H1 (cell line): ENCODE data around the gene GABRE. TPM values are rescaled to one million over a fixed set of nuclear protein-coding genes. Genes with fewer than 3 reads are reported as not detected.

Experiments
- CTCF ChIA-PET: fragments of 300-600 bp; sonication (Branson Sonifier 250); formaldehyde crosslinking; loops from one replicate; lab custom pipeline; 2021; ENCODE audit not compliant: partially characterized antibody; lab: Charles Lee
- POLR2A ChIA-PET: fragments of 300-600 bp; sonication (Branson Sonifier 250); formaldehyde crosslinking; loops from one replicate; lab custom pipeline; 2021; ENCODE audit warnings: inconsistent platforms; ENCODE audit not compliant: partially characterized antibody; lab: Charles Lee
- DNase-seq, 2 experiments: peaks; one replicate each; pipeline versions ENCODE4 v3.0.0 to v3.0.0-alpha.2; 2010 to 2022; ENCODE audit warnings: low spot score in 2 of 2, low read depth in 1 of 2, mixed read lengths in 1 of 2
- FAIRE-seq: peaks from 2 replicates; lab custom pipeline; 2011; peaks lifted over from hg19 to GRCh38; lab: Jason Lieb, UNC
- H2AFZ ChIP-seq: 2 replicates; pipeline ENCODE4 v1.8.1; 2012; ENCODE audit warnings: low read length, inconsistent platforms
- H2AK5ac ChIP-seq: 2 replicates; pipeline ENCODE4 v1.6.1; 2013; ENCODE audit warnings: low read depth, low read length
- H2BK120ac ChIP-seq: replicated peaks from 2 replicates; pipeline ENCODE3; 2013; ENCODE audit warnings: low read depth, low read length, inconsistent platforms
- H2BK12ac ChIP-seq: 2 replicates; pipeline ENCODE4 v1.6.1; 2013; ENCODE audit warnings: low read depth, low read length
- H2BK15ac ChIP-seq: 2 replicates; pipeline ENCODE4 v1.6.1; 2013; ENCODE audit warnings: low read length
- H2BK20ac ChIP-seq: 2 replicates; pipeline ENCODE4 v1.6.1; 2013; ENCODE audit warnings: low read length
- H2BK5ac ChIP-seq: 2 replicates; pipeline ENCODE4 v1.6.1; 2013; ENCODE audit warnings: low read depth, low read length
- H3K14ac ChIP-seq: 2 replicates; pipeline ENCODE4 v1.6.1; 2013; ENCODE audit warnings: inconsistent platforms; ENCODE audit not compliant: insufficient read length
- H3K18ac ChIP-seq: 2 replicates; pipeline ENCODE4 v1.6.1; 2013; ENCODE audit warnings: low read length; ENCODE audit errors: extremely low read depth
- H3K23ac ChIP-seq: 2 replicates; pipeline ENCODE4 v1.6.1; 2013; ENCODE audit warnings: inconsistent platforms; ENCODE audit not compliant: insufficient read length
- H3K23me2 ChIP-seq: 2 replicates; pipeline ENCODE4 v1.6.1; 2013; ENCODE audit warnings: low read depth, low read length
- H3K27ac ChIP-seq: 2 replicates; pipeline ENCODE4 v1.6.1; 2011; ENCODE audit warnings: low read depth, low read length, inconsistent platforms
- H3K27me3 ChIP-seq, 4 experiments: replicated peaks in 1 of 4; 1 replicate in 1 of 4; 2 replicates in 3 of 4; pipeline versions ENCODE4 v1.6.1 to v1.8.1; 2011 to 2013; ENCODE audit warnings: low read length in 3 of 4, mild to moderate bottlenecking in 3 of 4, inconsistent platforms in 2 of 4, mixed read lengths in 2 of 4, moderate library complexity in 1 of 4; ENCODE audit not compliant: control insufficient read depth in 3 of 4, insufficient read depth in 3 of 4; ENCODE audit errors: extremely low read depth in 1 of 4
- H3K36me3 ChIP-seq, 4 experiments: 2 replicates each; pipeline versions ENCODE4 v1.6.1 to v1.8.1; 2011 to 2013; ENCODE audit warnings: mild to moderate bottlenecking in 4 of 4, low read length in 3 of 4, moderate library complexity in 2 of 4, control low read depth in 1 of 4, inconsistent platforms in 1 of 4; ENCODE audit not compliant: insufficient read depth in 4 of 4, control insufficient read depth in 2 of 4
- H3K4ac ChIP-seq: replicated peaks from 2 replicates; pipeline ENCODE3; 2013; ENCODE audit warnings: low read length, low read depth, mixed read lengths, inconsistent platforms; ENCODE audit not compliant: insufficient read length
- H3K4me1 ChIP-seq, 4 experiments: replicated peaks in 1 of 4; 1 replicate in 1 of 4; 2 replicates in 3 of 4; pipeline versions ENCODE4 v1.6.1 to v1.8.1; 2011 to 2013; ENCODE audit warnings: low read length in 3 of 4, inconsistent platforms in 2 of 4, mixed read lengths in 1 of 4; ENCODE audit not compliant: insufficient read depth in 4 of 4, control insufficient read depth in 3 of 4
- H3K4me2 ChIP-seq, 2 experiments: 2 replicates each; pipeline versions ENCODE4 v1.6.1 to v1.8.1; 2011 to 2013; ENCODE audit warnings: low read depth in 2 of 2, low read length in 2 of 2, control low read depth in 1 of 2, inconsistent platforms in 1 of 2, mild to moderate bottlenecking in 1 of 2; ENCODE audit not compliant: insufficient read depth in 1 of 2
- H3K4me3 ChIP-seq, 4 experiments: fragments of 200-600, 300-600 bp in 1 of 4; sonication (generic), shearing (Covaris generic), sonication (Bioruptor Twin) in 1 of 4; 2 replicates each; pipeline versions ENCODE4 v1.5.1 to v1.8.1; 2011 to 2016; ENCODE audit warnings: low read length in 4 of 4, low read depth in 3 of 4, control low read depth in 2 of 4, inconsistent platforms in 2 of 4, mild to moderate bottlenecking in 2 of 4, mixed read lengths in 1 of 4, moderate library complexity in 1 of 4; ENCODE audit not compliant: insufficient read depth in 2 of 4; ENCODE audit errors: extremely low read depth in 1 of 4
- H3K56ac ChIP-seq: replicated peaks from 2 replicates; pipeline ENCODE3; 2013; ENCODE audit warnings: low read depth, mild to moderate bottlenecking, mixed read lengths, low read length, inconsistent platforms; ENCODE audit not compliant: insufficient read length
- H3K79me1 ChIP-seq: 2 replicates; pipeline ENCODE4 v1.6.1; 2013; ENCODE audit warnings: low read depth, low read length, control low read depth
- H3K79me2 ChIP-seq, 2 experiments: 2 replicates each; pipeline versions ENCODE4 v1.6.1 to v1.8.1; 2012 to 2013; ENCODE audit warnings: low read length in 2 of 2, mild to moderate bottlenecking in 2 of 2, inconsistent platforms in 1 of 2; ENCODE audit not compliant: insufficient read depth in 2 of 2, control insufficient read depth in 1 of 2
- H3K9ac ChIP-seq, 4 experiments: replicated peaks in 1 of 4; 1 replicate in 1 of 4; 2 replicates in 3 of 4; pipeline versions ENCODE4 v1.6.1 to v1.8.1; 2011 to 2013; ENCODE audit warnings: low read depth in 3 of 4, low read length in 3 of 4, control low read depth in 2 of 4, mild to moderate bottlenecking in 2 of 4, moderate library complexity in 2 of 4, inconsistent platforms in 1 of 4; ENCODE audit errors: extremely low read depth in 1 of 4
- H3K9me3 ChIP-seq, 2 experiments: 2 replicates each; pipeline versions ENCODE4 v1.6.1 to v1.8.1; 2012 to 2013; ENCODE audit warnings: mild to moderate bottlenecking in 2 of 2, moderate library complexity in 2 of 2, control low read depth in 1 of 2, inconsistent platforms in 1 of 2, low read depth in 1 of 2, low read length in 1 of 2, mixed read lengths in 1 of 2; ENCODE audit not compliant: insufficient read depth in 2 of 2
- H4K20me1 ChIP-seq, 2 experiments: replicated peaks in 1 of 2; 2 replicates each; pipeline versions ENCODE3 to v1.8.1; 2011 to 2013; ENCODE audit warnings: inconsistent platforms in 2 of 2, low read length in 2 of 2, mild to moderate bottlenecking in 1 of 2; ENCODE audit not compliant: insufficient read depth in 2 of 2, control insufficient read depth in 1 of 2
- H4K5ac ChIP-seq: 2 replicates; pipeline ENCODE4 v1.6.1; 2013; ENCODE audit warnings: low read length, low read depth, mixed read lengths, inconsistent platforms; ENCODE audit not compliant: insufficient read length
- H4K8ac ChIP-seq: 2 replicates; pipeline ENCODE4 v1.8.0; 2013; ENCODE audit warnings: mild to moderate bottlenecking, moderate library complexity, low read length, inconsistent platforms; ENCODE audit not compliant: insufficient read depth; ENCODE audit errors: extremely low read depth
- H4K91ac ChIP-seq: replicated peaks from 2 replicates; pipeline ENCODE3; 2013; ENCODE audit warnings: low read length, mixed read lengths, inconsistent platforms; ENCODE audit not compliant: insufficient read length
- CHD1 ChIP-seq: IDR thresholded peaks from 2 replicates; pipeline ENCODE4 v1.6.1; 2012; ENCODE audit warnings: low read depth, low read length, improper control_type of control experiment
- CREB1 ChIP-seq: IDR thresholded peaks from 2 replicates; pipeline ENCODE4 v1.6.1; 2012; ENCODE audit warnings: inconsistent platforms
- EP300 ChIP-seq, 2 experiments: IDR thresholded peaks; 1 replicate in 1 of 2; 2 replicates in 1 of 2; pipeline ENCODE4 v1.6.1; 2011 to 2012; ENCODE audit warnings: low read depth in 2 of 2, low read length in 2 of 2, mild to moderate bottlenecking in 2 of 2, borderline replicate concordance in 1 of 2, inconsistent platforms in 1 of 2, moderate library complexity in 1 of 2
- MAFK ChIP-seq: IDR thresholded peaks from 2 replicates; pipeline ENCODE4 v1.6.1; 2012; ENCODE audit warnings: low read depth, mild to moderate bottlenecking, improper control_type of control experiment, low read length
- WGBS, 2 experiments: shearing (Covaris generic) in 1 of 2; methylation state at CpG; one replicate each; pipeline versions ENCODE4 v1.1.6 to v1.1.7; 2013 to 2015; ENCODE audit warnings: low lambda C conversion rate in 2 of 2, mixed read lengths in 2 of 2, inconsistent platforms in 1 of 2, low coverage in 1 of 2, missing lambda C conversion rate in 1 of 2; ENCODE audit not compliant: insufficient replicate concordance in 2 of 2, insufficient coverage in 1 of 2, insufficient read length in 1 of 2; ENCODE audit errors: extremely low coverage in 1 of 2, missing lambda C conversion rate in 1 of 2; 5-methylcytosine and 5-hydroxymethylcytosine counted together
- polyA plus RNA-seq, 7 experiments: library from polyadenylated mRNA; depleted of rRNA in 3 of 7; stranded (reverse) in 5 of 7; unstranded in 2 of 7; fragments of >200 nt in 5 of 7; fragments of 200-250 nt in 2 of 7; gene quantifications; 1 replicate in 5 of 7; 2 replicates in 1 of 7; 4 replicates in 1 of 7; pipeline versions ENCODE4 v1.2.1 to v1.2.3, GENCODE V29; 2011 to 2013; ENCODE audit warnings: missing spikeins in 2 of 7, mixed read lengths in 2 of 7
- total RNA-seq: library from RNA; stranded (reverse); fragmentation: NEBNext Ultra II Directional; extraction: Animal tissue kit (Norgen Biotek cat#: 25700); gene quantifications from 2 replicates; pipeline ENCODE4 v1.2.1, GENCODE V29; 2021

Gene GABRE
- total and polyA plus RNA-seq, 2 of the 8 experiments (the other 6 are each of a cell fraction or from before 2014, with no cell fraction given), result 5.5 to 7.0 TPM

DNA sequence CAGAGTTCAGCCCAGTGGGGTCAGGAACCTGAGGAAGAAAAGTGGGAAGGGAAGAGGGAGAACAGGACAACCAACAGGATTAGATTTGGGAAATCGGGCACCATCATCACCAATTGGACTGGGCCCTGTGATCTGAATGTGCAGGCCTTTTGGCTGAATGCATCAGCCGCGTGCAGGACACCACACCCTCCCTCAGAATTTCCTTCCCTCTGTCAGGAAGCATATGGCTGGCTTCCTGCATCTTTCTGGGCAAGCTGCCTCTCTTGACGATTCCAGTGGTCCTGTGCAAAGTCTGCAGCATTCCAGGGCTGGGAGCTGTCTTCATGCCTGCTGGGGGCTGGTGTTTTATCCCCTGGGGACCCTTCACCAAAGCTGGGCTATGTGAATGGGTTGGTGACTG lies 45.4 kb downstream of the GABRE start:
- TF ChIP-seq EP300 (IDR thresholded peaks at IDR 0.05; ENCODE audit: borderline replicate concordance in 1 of 2, low read depth in 2 of 2, low read length in 2 of 2), result no peak
- no peak for TF ChIP-seq MAFK
- no peak for TF ChIP-seq CREB1
- TF ChIP-seq CHD1, result no peak
- POLR2A ChIA-PET, result no interaction called here
- no peak overlapping the region for H3K23ac ChIP-seq

More for the DNA sequence above, 45.4 kb downstream of the GABRE start:
- no peak overlapping the region for H3K9ac ChIP-seq
- H3K4ac ChIP-seq, result no peak overlapping the region
- H3K27me3 ChIP-seq, result no peaks in the 10 kb centered on the region
- no peaks in the 10 kb centered on the region for H4K20me1 ChIP-seq
- no peak overlapping the region for H4K5ac ChIP-seq
- DNase-seq (no peak), FAIRE-seq (no peak)
- no peak overlapping the region for H2BK5ac ChIP-seq
- no peaks in the 10 kb centered on the region for H3K36me3 ChIP-seq
- no peaks in the 10 kb centered on the region; a peak in 1 of 7 replicates for H3K4me1 ChIP-seq
- H3K18ac ChIP-seq, result no peak overlapping the region
- H3K56ac ChIP-seq, result no peak overlapping the region
- no peak overlapping the region for H2AFZ ChIP-seq
- WGBS, 2 experiments, result 80% methylated on average over 2 of the region's 4 CpGs; no CpG with 5 or more reads in 1 of the 2 experiments
- H3K14ac ChIP-seq, result no peak overlapping the region
- H2BK12ac ChIP-seq, result no peak overlapping the region
- H2BK120ac ChIP-seq, result no peak overlapping the region
- no peak overlapping the region for H3K4me3 ChIP-seq
- no peak overlapping the region for H3K4me2 ChIP-seq
- H3K23me2 ChIP-seq, result no peaks in the 10 kb centered on the region
- no peak overlapping the region for H4K8ac ChIP-seq
- no peak overlapping the region for H4K91ac ChIP-seq
- no peaks in the 10 kb centered on the region for H3K9me3 ChIP-seq
- no peak overlapping the region for H2BK15ac ChIP-seq
- H2BK20ac ChIP-seq, result no peak overlapping the region
- no peak overlapping the region for H3K27ac ChIP-seq
- CTCF ChIA-PET, result no interaction called here
- H3K79me1 ChIP-seq, result no peaks in the 10 kb centered on the region
- H2AK5ac ChIP-seq, result no peak overlapping the region
- no peaks in the 10 kb centered on the region for H3K79me2 ChIP-seq
